HepG2 (cell line): ENCODE results near the gene TBC1D4. TPM values are rescaled to one million over a fixed set of nuclear protein-coding genes. Genes with fewer than 3 reads are reported as not detected.
A peak's percentile ranks its signal among the peaks of the same experiment; 100 is the strongest.

Source experiments
- ATAC-seq: fragments of 200-7000 bp; cut with Tn5 transposase; 3 replicates; pipeline ENCODE4 v1.9.1; 2020; ENCODE audit warnings: mild to moderate bottlenecking, moderate library complexity
- BruUV-seq: library from RNA; stranded (reverse); fragments of 400-500 nt; replicated peaks from 2 replicates; lab custom pipeline; 2021; lab: Mats Ljungman, UMichigan
- CTCF ChIA-PET: fragments of 300-600 bp; formaldehyde crosslinking; extraction: SDS; loops from one replicate; lab custom pipeline; 2021; ENCODE audit warnings: low total read pairs, inconsistent platforms, low intra/inter-chr PET ratio; lab: Yijun Ruan, JAX
- POLR2A ChIA-PET: fragments of 350-600 bp; sonication (Branson Sonifier 250); formaldehyde crosslinking; loops from one replicate; lab custom pipeline; 2020; ENCODE audit warnings: antibody characterized with exemption, inconsistent platforms; lab: Yijun Ruan, JAX
- DNase-seq: peaks from one replicate; pipeline ENCODE4 v3.0.0-alpha.2; 2015; ENCODE audit warnings: low spot score
- FAIRE-seq: peaks from 3 replicates; lab custom pipeline; 2011; peaks lifted over from hg19 to GRCh38; lab: Jason Lieb, UNC
- H2AFZ ChIP-seq: one replicate; pipeline ENCODE4 v1.6.1; 2011; ENCODE audit warnings: low read length, inconsistent platforms
- H3K27ac ChIP-seq: fragments of 300-600 bp; 3 replicates; pipeline ENCODE4 v1.8.0; 2011; ENCODE audit warnings: mixed run types, mild to moderate bottlenecking, mixed read lengths, low read length, inconsistent platforms; ENCODE audit not compliant: insufficient read depth; ENCODE audit errors: extremely low read length
- H3K27me3 ChIP-seq, 2 experiments: fragments of 200-600 bp in 1 of 2; 2 replicates in 1 of 2; 3 replicates in 1 of 2; pipeline versions ENCODE4 v1.6.0 to v1.8.0; 2011; ENCODE audit warnings: low read length in 2 of 2, mild to moderate bottlenecking in 2 of 2, moderate library complexity in 2 of 2, inconsistent platforms in 1 of 2; ENCODE audit not compliant: insufficient read depth in 2 of 2, control insufficient read depth in 1 of 2
- H3K36me3 ChIP-seq, 2 experiments: fragments of 200-600 bp in 1 of 2; replicated peaks in 1 of 2; 2 replicates in 1 of 2; 3 replicates in 1 of 2; pipeline versions ENCODE4 v1.5.1 to v1.8.0; 2011; ENCODE audit warnings: low read length in 2 of 2, inconsistent platforms in 1 of 2; ENCODE audit not compliant: insufficient read depth in 2 of 2, control insufficient read depth in 1 of 2
- H3K4me1 ChIP-seq: 2 replicates; pipeline ENCODE4 v1.5.1; 2012; ENCODE audit warnings: low read length, inconsistent platforms; ENCODE audit not compliant: insufficient read depth
- H3K4me2 ChIP-seq: 2 replicates; pipeline ENCODE4 v1.6.0; 2011; ENCODE audit warnings: low read depth, low read length, inconsistent platforms
- H3K4me3 ChIP-seq, 3 experiments: fragments of 200-600 bp in 1 of 3; sonication (generic), shearing (Covaris generic) in 1 of 3; replicated peaks in 1 of 3; 2 replicates each; pipeline ENCODE4 v1.5.1; 2011 to 2016; ENCODE audit warnings: low read length in 3 of 3, inconsistent platforms in 2 of 3, low read depth in 2 of 3, mild to moderate bottlenecking in 2 of 3, control low read depth in 1 of 3, mixed read lengths in 1 of 3; ENCODE audit not compliant: insufficient read depth in 1 of 3
- H3K79me2 ChIP-seq: one replicate; pipeline ENCODE4 v1.6.1; 2011; ENCODE audit warnings: low read length, inconsistent platforms; ENCODE audit not compliant: insufficient read depth
- H3K9ac ChIP-seq: 2 replicates; pipeline ENCODE4 v1.6.0; 2011; ENCODE audit warnings: mild to moderate bottlenecking, low read depth, low read length, inconsistent platforms; ENCODE audit not compliant: insufficient read depth
- H3K9me3 ChIP-seq: 2 replicates; pipeline ENCODE4 v1.5.1; 2012; ENCODE audit warnings: mild to moderate bottlenecking, low read length
- H4K20me1 ChIP-seq: 2 replicates; pipeline ENCODE4 v1.6.0; 2011; ENCODE audit warnings: inconsistent platforms, mild to moderate bottlenecking, low read length, moderate library complexity; ENCODE audit not compliant: insufficient read depth
- ATF4 ChIP-seq, 2 experiments: fragments of 450-650 bp in 1 of 2; sonication (generic) in 1 of 2; formaldehyde crosslinking; IDR thresholded peaks; 2 replicates each; pipeline versions ENCODE4 v1.5.0 to v1.8.0; 2020 to 2022; ENCODE audit warnings: mild to moderate bottlenecking in 1 of 2, missing genetic modification reagents in 1 of 2
- FIP1L1 ChIP-seq: fragments of 200-400 bp; formaldehyde crosslinking; IDR thresholded peaks from 2 replicates; pipeline ENCODE4 v1.6.1; 2018; ENCODE audit warnings: low read depth, mild to moderate bottlenecking, low read length, moderate library complexity, borderline replicate concordance; ENCODE audit not compliant: insufficient read depth
- FOSL1 ChIP-seq: sonication (generic); formaldehyde crosslinking; IDR thresholded peaks from 2 replicates; pipeline ENCODE4 v1.9.0; 2021; ENCODE audit warnings: missing genetic modification reagents, borderline replicate concordance
- GATAD1 ChIP-seq: IDR thresholded peaks from 2 replicates; pipeline ENCODE4 v1.6.1; 2016; ENCODE audit warnings: missing genetic modification reagents, missing compliant biosample characterization
- HNF1A ChIP-seq, 2 experiments: sonication (generic) in 1 of 2; formaldehyde crosslinking in 1 of 2; IDR thresholded peaks; 2 replicates each; pipeline versions ENCODE4 v1.4.0 to v1.6.1; 2016 to 2020; ENCODE audit warnings: borderline replicate concordance in 1 of 2, low read depth in 1 of 2, mild to moderate bottlenecking in 1 of 2, missing genetic modification reagents in 1 of 2
- ISL2 ChIP-seq: sonication (generic); formaldehyde crosslinking; IDR thresholded peaks from 2 replicates; pipeline ENCODE4 v1.5.0; 2020; ENCODE audit warnings: missing genetic modification reagents
- PHF20 ChIP-seq: sonication (generic); formaldehyde crosslinking; IDR thresholded peaks from 2 replicates; pipeline ENCODE4 v1.5.0; 2020; ENCODE audit warnings: mild to moderate bottlenecking, missing genetic modification reagents
- RCOR2 ChIP-seq: IDR thresholded peaks from 2 replicates; pipeline ENCODE4 v1.6.1; 2016; ENCODE audit warnings: missing biosample characterization, missing genetic modification reagents
- RXRB ChIP-seq: IDR thresholded peaks from 2 replicates; pipeline ENCODE4 v1.6.1; 2016; ENCODE audit warnings: borderline replicate concordance, missing genetic modification reagents, missing compliant biosample characterization
- SMARCE1 ChIP-seq: fragments of 450-650 bp; IDR thresholded peaks from 2 replicates; pipeline ENCODE4 v1.6.1; 2017; ENCODE audit warnings: borderline replicate concordance
- SMC3 ChIP-seq: IDR thresholded peaks from 2 replicates; pipeline ENCODE4 v1.6.1; 2011; ENCODE audit warnings: low read length, improper control_type of control experiment
- ZNF530 ChIP-seq: sonication (generic); formaldehyde crosslinking; IDR thresholded peaks from 2 replicates; pipeline ENCODE4 v1.5.0; 2020; ENCODE audit warnings: low read depth, mild to moderate bottlenecking, missing genetic modification reagents
- ZNF660 ChIP-seq: sonication (generic); formaldehyde crosslinking; IDR thresholded peaks from 2 replicates; pipeline ENCODE4 v1.5.1; 2020; ENCODE audit warnings: mild to moderate bottlenecking, low read depth, missing genetic modification reagents, borderline replicate concordance
- ZNF772 ChIP-seq: sonication (generic); formaldehyde crosslinking; IDR thresholded peaks from 2 replicates; pipeline ENCODE4 v1.5.0; 2020; ENCODE audit warnings: mild to moderate bottlenecking, missing genetic modification reagents
- ZNF83 ChIP-seq: sonication (generic); formaldehyde crosslinking; IDR thresholded peaks from 2 replicates; pipeline ENCODE4 v1.4.0; 2020; ENCODE audit warnings: missing genetic modification reagents, mild to moderate bottlenecking, borderline replicate concordance
- WGBS: methylation state at CpG from one replicate; pipeline ENCODE4 v1.1.6; 2017; ENCODE audit warnings: low lambda C conversion rate; 5-methylcytosine and 5-hydroxymethylcytosine counted together
- in situ Hi-C: cut with HindIII; loops from 2 replicates; pipeline ENCODE4 v1.10.0; 2017; ENCODE audit warnings: low pct_unique_long_range_greater_than_20kb; ENCODE audit not compliant: extremely low pct_ligation_motif_present
- intact Hi-C: fragments of 100-400 bp; cut with micrococcal nuclease; formaldehyde crosslinking; loops from one replicate; pipeline ENCODE4 v1.10.0; 2022; ENCODE audit not compliant: unreplicated experiment
- polyA plus RNA-seq, 8 experiments: library from polyadenylated mRNA; depleted of rRNA in 3 of 8; stranded (reverse) in 7 of 8; unstranded in 1 of 8; fragments of >200 nt; fragmentation: Illumina TruSeq in 4 of 8; extraction: Trizol in 4 of 8; gene quantifications; 2 replicates each; pipeline versions ENCODE4 v1.2.1 to v1.2.3, GENCODE V29; 2011 to 2016; ENCODE audit warnings: low read depth in 4 of 8, missing spikeins in 1 of 8, mixed read lengths in 1 of 8; ENCODE audit not compliant: insufficient read depth in 1 of 8
- total RNA-seq, 5 experiments: library from RNA; depleted of rRNA; stranded (reverse); fragments of >200 nt; fragmentation: Illumina TruSeq; extraction: Trizol; gene quantifications; 2 replicates each; pipeline ENCODE4 v1.2.3, GENCODE V29; 2016; ENCODE audit warnings: low read depth in 1 of 5

TBC1D4 gene
- total and polyA plus RNA-seq, 2 of the 13 experiments (the other 11 are each of a cell fraction or from before 2014, with no cell fraction given) = 35.9 to 64.4 TPM

GRCh38 chr13:75339635-75340374, 142.2 kb downstream of the TBC1D4 start:
- Histone ChIP-seq H3K79me2 (peaks cover 2% of the 10 kb centered on the region), H4K20me1 (no peaks in the 10 kb centered on the region), H3K4me3 (no peak overlapping the region), H3K27me3 (no peaks in the 10 kb centered on the region), H3K9me3 (no peaks in the 10 kb centered on the region), H3K4me1 (peaks cover 40% of the 10 kb centered on the region), H3K27ac (peak overlapping the region; percentile 71), H3K4me2 (peak overlapping the region; percentile 20; the same call in 1 of the 2 replicates), H3K36me3 (peaks cover 15 to 41% of the 10 kb centered on the region in 2 experiments), H2AFZ (no peak overlapping the region), H3K9ac (no peak overlapping the region; the same call in 1 of the 2 replicates)
- CTCF ChIA-PET = no interaction called here
- DNase-seq (peak; percentile 96), ATAC-seq (peak; percentile 94), FAIRE-seq (peak; percentile 39)
- POLR2A ChIA-PET = interaction anchor here (0.6 to 1.4 kb wide), 9 partner anchors 9 to 142 kb away, joined by 3 to 12 read pairs (median 3); partner anchors contain the start of gene TBC1D4
- WGBS = 18% methylated on average over 7 of the region's 7 CpGs
- in situ Hi-C loops (no loop called here), intact Hi-C loops (no loop called here)
- no TSS peak for BruUV-seq
- TF ChIP-seq ZNF660 (CRISPR knock-in tag) (no peak), RXRB (peak; percentile 80), PHF20 (no peak), ISL2 (CRISPR knock-in tag) (peak; percentile 97), ZNF530 (no peak), FIP1L1 (no peak), SMARCE1 (peak; percentile 99), RCOR2 (CRISPR knock-in tag) (peak; percentile 89), HNF1A (IDR thresholded peaks at IDR 0.05; ENCODE audit: low read depth) (peak; percentile 58), HNF1A (CRISPR knock-in tag; IDR thresholded peaks at IDR 0.05; ENCODE audit: borderline replicate concordance) (peak; percentile 70; the same call in 1 of the 2 replicates), ATF4 (CRISPR knock-in tag; IDR thresholded peaks at IDR 0.05) (peak in 1 of 2 experiments; percentile 49; a peak in 1 of 4 replicates), SMC3 (0 out of 2 replicates have a peak, but pooled peaks have one; percentile 11), ZNF83 (CRISPR knock-in tag) (no peak), GATAD1 (peak; percentile 33; the same call in 1 of the 2 replicates), ZNF772 (CRISPR knock-in tag) (0 out of 2 replicates have a peak, but pooled peaks have one; percentile 30), FOSL1 (CRISPR knock-in tag) (peak; percentile 85; the same call in 1 of the 2 replicates)
